Measurements from ENCODE around the gene BMF. TPM values are rescaled to one million over a fixed set of nuclear protein-coding genes. Genes with fewer than 3 reads are reported as not detected.
"Not testable (repeated sequence)": the region's sequence is repeated elsewhere in the genome, so short reads cannot be mapped to it uniquely, and the experiment has no call there.

The BMF gene
- total and polyA plus RNA-seq, 2 experiments from 2014 or later, result 0.40 to 1.1 TPM

DNA sequence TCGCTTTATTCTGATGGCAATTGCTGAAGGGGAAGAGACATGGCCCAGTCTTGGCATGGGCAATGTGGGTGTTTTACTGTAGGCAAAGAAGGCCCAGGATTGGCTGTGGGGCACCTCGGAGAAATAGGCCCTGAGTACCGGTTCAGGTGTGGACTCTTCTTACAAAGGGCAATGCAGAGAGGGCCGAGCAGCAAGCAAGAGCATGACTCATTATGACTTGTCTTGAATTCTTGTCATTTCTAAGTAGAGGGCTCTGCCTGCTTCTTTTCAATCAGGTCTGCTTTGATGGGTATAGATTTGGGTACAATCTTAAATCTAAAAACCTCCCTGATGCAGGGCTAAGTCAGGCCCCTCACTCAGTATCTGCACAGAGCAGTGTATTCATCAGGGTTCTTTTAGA, 37.4 kb upstream of the BMF start:
- in situ Hi-C loops (cut with MboI), result no loop called here
- H3K27ac ChIP-seq, result no peak overlapping the region
- 0 out of 2 replicates have a peak, but pooled peaks cover 4% of the 10 kb centered on the region for H3K4me1 ChIP-seq (ENCODE audit: insufficient read depth)
- H3K9me2 ChIP-seq (ENCODE audit: insufficient read depth), result no peaks in the 10 kb centered on the region
- WGBS, 2 experiments (ENCODE audit: low coverage in 1 of 2, low lambda C conversion rate in 2 of 2, missing lambda C conversion rate in 2 of 2), result 63 to 67% methylated on average over 4 of the region's 4 CpGs
- H2AFZ ChIP-seq, result no peak overlapping the region
- H3K27me3 ChIP-seq (replicated peaks; ENCODE audit: insufficient read depth), result no peaks in the 10 kb centered on the region
- H3K9me3 ChIP-seq (ENCODE audit: low read depth), result no peaks in the 10 kb centered on the region
- peak; percentile 65 for DNase-seq
- H4K20me1 ChIP-seq (ENCODE audit: insufficient read depth), result no peaks in the 10 kb centered on the region
- no peak for TF ChIP-seq EZH2phosphoT487 (IDR thresholded peaks at IDR 0.05; ENCODE audit: insufficient read depth, low read depth)
- no peak for TF ChIP-seq EZH2 (IDR thresholded peaks at IDR 0.05; ENCODE audit: insufficient read depth, poor library complexity, severe bottlenecking)
- H3K4me3 ChIP-seq, result no peak overlapping the region
- H3K36me3 ChIP-seq (ENCODE audit: low read depth), result no peaks in the 10 kb centered on the region
- no peaks in the 10 kb centered on the region for H3F3A ChIP-seq (ENCODE audit: insufficient read depth)
- no peaks in the 10 kb centered on the region for H3K79me2 ChIP-seq (ENCODE audit: insufficient read depth)
- no peak overlapping the region for H3K9ac ChIP-seq
- H3K4me2 ChIP-seq (ENCODE audit: unreplicated experiment), result peak overlapping the region; percentile 25

DNA sequence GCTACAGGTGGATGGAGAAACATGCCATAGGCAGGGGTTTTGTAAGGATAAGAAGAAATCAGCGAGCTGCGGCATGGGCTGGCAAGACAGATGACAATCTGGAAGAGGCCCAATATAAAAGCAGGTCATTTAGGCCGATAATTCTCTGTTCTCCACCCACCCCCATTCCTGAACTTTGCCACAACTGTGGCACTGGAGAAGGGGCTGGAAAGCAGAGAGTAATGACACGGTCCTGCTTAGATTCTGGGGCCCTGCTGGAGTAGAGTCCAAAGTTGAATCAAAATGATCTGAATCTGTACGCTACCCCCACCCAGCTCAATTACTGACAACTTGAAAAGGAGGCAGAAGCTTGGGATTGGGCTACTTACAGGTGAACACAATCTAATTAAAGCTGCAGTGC, 33.7 kb upstream of the BMF start:
- no peak for DNase-seq
- no peak overlapping the region for H3K4me2 ChIP-seq (ENCODE audit: unreplicated experiment)
- in situ Hi-C loops (cut with MboI), result no loop called here
- no peaks in the 10 kb centered on the region for H4K20me1 ChIP-seq (ENCODE audit: insufficient read depth)
- no peaks in the 10 kb centered on the region for H3K9me3 ChIP-seq (ENCODE audit: low read depth)
- 0 out of 2 replicates have a peak, but pooled peaks cover 4% of the 10 kb centered on the region for H3K4me1 ChIP-seq (ENCODE audit: insufficient read depth)
- no peak overlapping the region for H3K27ac ChIP-seq
- H2AFZ ChIP-seq, result no peak overlapping the region
- H3F3A ChIP-seq (ENCODE audit: insufficient read depth), result no peaks in the 10 kb centered on the region
- TF ChIP-seq EZH2 (IDR thresholded peaks at IDR 0.05; ENCODE audit: insufficient read depth, poor library complexity, severe bottlenecking), result no peak
- no peak for TF ChIP-seq EZH2phosphoT487 (IDR thresholded peaks at IDR 0.05; ENCODE audit: insufficient read depth, low read depth)
- no peaks in the 10 kb centered on the region for H3K27me3 ChIP-seq (replicated peaks; ENCODE audit: insufficient read depth)
- no peaks in the 10 kb centered on the region for H3K36me3 ChIP-seq (ENCODE audit: low read depth)
- no peaks in the 10 kb centered on the region for H3K79me2 ChIP-seq (ENCODE audit: insufficient read depth)
- H3K9me2 ChIP-seq (ENCODE audit: insufficient read depth), result no peaks in the 10 kb centered on the region
- 69% methylated on average over 5 of the region's 5 CpGs for WGBS, 2 experiments (ENCODE audit: low coverage in 1 of 2, low lambda C conversion rate in 2 of 2, missing lambda C conversion rate in 2 of 2)
- no peak overlapping the region for H3K4me3 ChIP-seq
- H3K9ac ChIP-seq, result no peak overlapping the region

DNA sequence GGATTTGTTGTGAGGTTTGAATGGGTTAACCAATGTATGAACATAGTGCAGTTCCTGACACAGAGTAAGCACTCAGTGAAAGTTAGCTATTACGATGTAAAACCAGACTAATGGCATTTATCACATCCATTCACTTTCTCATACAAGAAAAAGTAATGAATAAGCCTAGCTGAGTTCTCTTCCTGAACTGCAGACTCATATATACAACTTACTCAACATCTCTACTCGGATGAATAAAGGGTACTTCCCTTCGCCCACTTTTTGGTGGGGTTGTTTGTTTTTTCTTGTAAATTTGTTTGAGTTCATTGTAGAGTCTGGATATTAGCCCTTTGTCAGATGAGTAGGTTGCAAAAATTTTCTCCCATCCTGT, 29.5 kb upstream of the BMF start:
- H3K9me2 ChIP-seq (ENCODE audit: insufficient read depth); DNase-seq; H3K9ac ChIP-seq; H3K4me1 ChIP-seq (ENCODE audit: insufficient read depth); H3K27me3 ChIP-seq (replicated peaks; ENCODE audit: insufficient read depth); H3F3A ChIP-seq (ENCODE audit: insufficient read depth); H3K9me3 ChIP-seq (ENCODE audit: low read depth); H4K20me1 ChIP-seq (ENCODE audit: insufficient read depth); H3K27ac ChIP-seq; H3K4me3 ChIP-seq; H2AFZ ChIP-seq; in situ Hi-C loops (cut with MboI); H3K36me3 ChIP-seq (ENCODE audit: low read depth); H3K4me2 ChIP-seq (ENCODE audit: unreplicated experiment); H3K79me2 ChIP-seq (ENCODE audit: insufficient read depth): not testable (repeated sequence)
- WGBS, 2 experiments (ENCODE audit: low coverage in 1 of 2, low lambda C conversion rate in 2 of 2, missing lambda C conversion rate in 2 of 2), result 43 to 50% methylated on average over 3 of the region's 3 CpGs

GRCh38 chr15:40137303-40138200, 28.9 kb upstream of the BMF start:
- Histone ChIP-seq H3K4me2 (ENCODE audit: unreplicated experiment) (no peak overlapping the region), H3K79me2 (ENCODE audit: insufficient read depth) (no peaks in the 10 kb centered on the region), H2AFZ (no peak overlapping the region), H3K27ac (no peak overlapping the region), H3K27me3 (replicated peaks; ENCODE audit: insufficient read depth) (no peaks in the 10 kb centered on the region), H3K4me1 (ENCODE audit: insufficient read depth) (no peaks in the 10 kb centered on the region), H3K9ac (no peak overlapping the region), H3F3A (ENCODE audit: insufficient read depth) (no peaks in the 10 kb centered on the region), H3K36me3 (ENCODE audit: low read depth) (no peaks in the 10 kb centered on the region), H3K9me2 (ENCODE audit: insufficient read depth) (no peaks in the 10 kb centered on the region), H3K9me3 (ENCODE audit: low read depth) (no peaks in the 10 kb centered on the region), H4K20me1 (ENCODE audit: insufficient read depth) (no peaks in the 10 kb centered on the region), H3K4me3 (no peak overlapping the region)
- WGBS, 2 experiments (ENCODE audit: low coverage in 1 of 2, low lambda C conversion rate in 2 of 2, missing lambda C conversion rate in 2 of 2), result 81% methylated on average over 11 of the region's 11 CpGs
- no peak for DNase-seq
- no peak for TF ChIP-seq EZH2phosphoT487 (IDR thresholded peaks at IDR 0.05; ENCODE audit: insufficient read depth, low read depth)
- TF ChIP-seq EZH2 (IDR thresholded peaks at IDR 0.05; ENCODE audit: insufficient read depth, poor library complexity, severe bottlenecking), result no peak
- in situ Hi-C loops (cut with MboI), result no loop called here
